Stimulated activated CD4-positive, alpha-beta T cell treated with anti-CD3 and anti-CD28 coated beads, Interleukin-4, amount 100 ng/mL, for 48 hours (primary cell): ENCODE measurements around the gene UBE2C.
A peak's percentile ranks its signal among the peaks of the same experiment; 100 is the strongest.
"Not testable (repeated sequence)": the region's sequence is repeated elsewhere in the genome, so short reads cannot be mapped to it uniquely, and the experiment has no call there.

ENCODE experiments used
- DNase-seq, 2 donors: peaks; one replicate each; pipeline ENCODE4 v3.0.0-alpha.2; 2020; ENCODE audit warnings: low read depth in 2 of 2

Gene UBE2C

DNA sequence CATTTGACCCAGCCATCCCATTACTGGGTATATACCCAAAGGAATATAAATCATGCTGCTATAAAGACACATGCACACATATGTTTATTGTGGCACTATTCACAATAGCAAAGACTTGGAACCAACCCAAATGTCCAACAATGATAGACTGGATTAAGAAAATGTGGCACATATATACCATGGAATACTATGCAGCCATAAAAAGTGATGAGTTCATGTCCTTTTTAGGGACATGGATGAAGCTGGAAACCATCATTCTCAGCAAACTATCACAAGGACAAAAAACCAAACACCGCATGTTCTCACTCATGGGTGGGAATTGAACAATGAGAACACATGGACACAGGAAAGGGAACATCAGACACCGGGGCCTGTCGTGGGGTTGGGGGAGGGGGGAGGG lies 14.5 kb upstream of the UBE2C start:
- not testable (repeated sequence) for DNase-seq

DNA sequence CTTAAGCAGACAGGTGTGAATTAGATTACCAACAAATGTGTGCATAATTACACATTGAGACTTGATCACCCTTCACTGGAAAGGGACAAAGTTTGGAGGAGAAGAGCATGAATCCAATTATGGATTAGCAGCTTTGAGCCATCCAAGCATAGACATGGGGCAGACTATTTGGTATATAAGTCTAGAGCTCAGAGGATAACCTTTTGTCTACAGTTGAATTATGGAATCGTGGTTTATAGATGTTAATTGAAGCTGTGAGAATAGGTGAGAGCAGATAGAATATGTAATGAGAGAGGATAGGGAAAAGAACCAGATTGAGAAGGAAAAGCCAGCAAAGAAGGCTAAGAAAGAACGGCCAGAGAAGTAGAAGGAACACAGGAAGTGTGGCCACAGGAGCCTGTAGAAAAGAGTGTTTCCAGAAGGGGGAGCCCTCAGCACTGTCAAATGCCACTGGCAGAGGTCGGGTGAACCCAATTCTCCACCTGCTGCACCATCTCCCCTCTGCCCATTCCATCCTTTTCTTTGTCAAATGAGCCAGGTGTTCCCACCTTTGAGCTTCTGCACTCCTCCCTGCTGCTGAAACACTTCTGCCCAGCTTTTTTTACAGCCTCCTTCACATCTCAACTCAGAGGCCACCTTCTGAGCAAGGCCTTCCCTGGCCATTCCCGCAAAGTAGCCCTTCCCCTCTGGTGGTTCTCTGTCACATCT lies 13.4 kb upstream of the UBE2C start:
- peak; percentile 42 to 50 for DNase-seq

- no peak for DNase-seq
Measured at GRCh38 chr20:45801851-45802250, 10.6 kb upstream of the UBE2C start.

GRCh38 chr20:45810191-45810970 lies 2.1 kb upstream of the UBE2C start:
- no peak for DNase-seq

DNA sequence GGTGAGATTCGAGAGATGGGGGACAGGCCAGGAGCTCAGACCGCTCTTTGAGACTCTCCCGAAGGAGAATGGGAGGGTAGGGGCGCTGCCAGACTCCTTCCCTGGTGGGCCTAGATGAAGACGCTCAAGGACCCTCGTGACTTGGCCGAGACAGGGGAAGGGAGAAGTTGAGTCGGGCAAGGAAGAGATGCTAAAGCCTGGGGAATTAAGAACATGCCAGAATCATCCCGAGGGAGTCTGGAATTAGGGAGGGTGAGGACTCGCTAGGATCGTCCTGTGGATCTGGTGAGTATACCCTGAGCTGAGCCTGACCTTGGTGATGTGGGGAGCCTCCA lies 529 bp downstream of the UBE2C start:
- no peak for DNase-seq

DNA sequence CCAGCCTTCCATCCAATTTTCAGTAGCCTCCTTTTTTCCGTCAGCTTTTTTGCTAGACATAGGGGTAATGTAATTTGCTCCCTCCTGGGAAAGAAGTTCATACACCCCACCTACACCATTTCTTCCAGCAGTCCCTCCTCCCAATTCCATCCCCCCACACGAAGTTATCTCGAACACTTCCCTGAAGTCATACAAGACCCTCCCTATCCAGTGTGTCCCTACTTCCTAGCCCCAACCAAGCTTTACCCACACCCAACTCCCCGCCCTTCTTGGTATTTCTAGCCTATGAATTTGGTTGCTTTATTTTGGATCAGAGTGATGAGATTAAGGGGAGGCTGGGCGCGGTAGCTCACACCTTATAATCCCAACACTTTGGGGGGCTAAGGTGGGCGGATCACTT lies 1.0 kb downstream of the UBE2C start:
- DNase-seq: no peak

- no peak for DNase-seq
Measured at GRCh38 chr20:45814314-45814713, 1.9 kb downstream of the UBE2C start.

DNA sequence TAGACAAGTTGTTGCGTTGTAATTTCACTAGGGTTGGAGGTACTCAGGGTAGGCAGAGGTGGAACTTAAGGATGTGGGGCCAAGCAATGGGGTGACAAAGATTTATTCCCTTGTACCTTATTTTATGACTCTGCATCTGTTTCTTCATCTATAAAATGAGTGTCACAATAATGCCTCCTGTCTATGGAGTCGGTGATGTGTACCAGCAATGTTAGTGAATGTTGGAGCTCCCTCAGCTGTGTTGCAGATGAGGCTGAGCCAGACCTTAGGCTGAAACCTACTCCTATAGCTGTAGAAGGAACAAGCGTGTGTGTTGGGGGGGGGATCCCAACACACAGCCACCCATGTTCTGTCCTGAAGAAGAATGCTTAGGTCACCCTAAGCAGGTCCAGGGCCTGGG lies 4.5 kb downstream of the UBE2C start:
- no peak for DNase-seq

GRCh38 chr20:45817376-45818194 lies 5.1 kb downstream of the UBE2C start:
- no peak for DNase-seq

DNA sequence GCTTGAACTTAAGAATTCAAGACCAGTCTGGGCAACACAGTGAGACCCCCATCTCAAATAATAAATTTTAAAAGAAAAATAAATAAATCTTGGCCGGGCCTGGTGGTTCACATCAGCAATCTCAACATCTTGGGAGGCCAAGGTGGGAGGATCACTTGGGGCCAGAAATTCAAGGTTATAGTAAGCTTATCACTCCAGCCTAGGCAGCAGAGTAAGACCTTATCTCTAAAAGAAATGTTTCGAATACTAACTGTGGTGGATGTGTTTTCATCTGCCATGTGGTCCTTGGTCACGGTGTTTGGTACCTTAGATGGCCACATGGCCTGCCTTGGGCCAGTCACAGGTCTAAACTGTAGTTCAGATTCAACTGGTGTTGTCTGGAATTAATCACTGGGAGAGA lies 5.8 kb downstream of the UBE2C start:
- DNase-seq: no peak

DNA sequence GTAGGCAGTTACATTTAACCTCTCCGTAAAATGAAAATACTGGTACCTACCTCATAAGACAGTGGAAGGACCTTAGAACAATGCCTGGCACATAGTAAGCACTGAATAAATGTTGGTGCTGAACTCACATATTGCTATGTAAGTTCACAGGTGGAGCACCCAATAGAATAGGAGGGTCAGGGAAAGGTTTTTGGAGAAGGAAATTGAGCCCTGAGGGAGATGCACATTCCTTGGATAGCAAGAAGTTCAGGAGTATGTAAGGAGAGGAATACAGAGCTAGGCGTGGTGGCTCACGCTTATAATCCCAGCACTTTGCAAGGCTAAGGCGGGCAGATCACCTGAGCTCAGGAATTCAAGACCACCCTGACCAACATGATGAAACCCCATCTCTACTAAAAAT lies 7.0 kb downstream of the UBE2C start:
- no peak for DNase-seq

DNA sequence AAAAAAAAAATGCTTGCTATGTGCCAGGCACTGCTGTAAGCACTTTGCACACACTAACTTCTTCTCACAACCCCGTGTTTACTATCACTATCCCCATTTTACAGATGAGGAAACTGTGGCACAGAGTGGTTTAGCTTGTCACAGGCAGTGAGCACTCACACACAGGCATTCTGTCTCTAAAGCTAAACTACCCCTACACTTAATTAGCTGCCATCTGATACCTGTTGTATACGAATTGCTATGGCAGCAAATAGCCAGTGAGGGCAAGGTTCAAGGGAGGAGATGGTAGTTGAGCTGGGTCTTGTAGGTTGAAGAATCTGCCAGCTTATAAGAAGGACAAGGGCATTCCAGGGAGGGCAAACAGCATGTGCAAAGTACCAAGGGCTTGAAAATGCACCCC lies 9.5 kb downstream of the UBE2C start:
- no peak for DNase-seq

DNA sequence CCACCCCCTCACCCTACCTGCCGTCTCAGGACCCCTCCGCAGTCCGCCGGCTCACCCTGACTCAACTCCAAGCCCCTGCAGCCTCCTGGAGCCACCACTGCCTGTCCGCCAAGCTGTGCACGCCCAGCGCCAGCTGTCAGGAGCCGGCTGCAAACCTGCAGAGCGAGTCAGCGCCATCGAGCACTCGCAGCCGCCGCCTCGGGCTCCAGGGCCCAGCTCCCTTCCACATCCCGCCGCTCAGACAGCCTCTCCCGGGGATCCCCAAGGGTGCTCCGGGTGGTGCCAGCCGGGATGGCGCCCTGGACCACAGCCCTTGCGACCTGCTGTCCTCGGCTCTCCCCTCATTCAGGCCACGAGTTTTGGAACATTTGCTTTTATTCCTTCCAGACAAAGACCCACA lies 10.4 kb downstream of the UBE2C start:
- DNase-seq: no peak

GRCh38 chr20:45823949-45824835 lies 11.7 kb downstream of the UBE2C start:
- peak; percentile 26 to 41 for DNase-seq

GRCh38 chr20:45826381-45827019 lies 14.1 kb downstream of the UBE2C start:
- DNase-seq: no peak

DNA sequence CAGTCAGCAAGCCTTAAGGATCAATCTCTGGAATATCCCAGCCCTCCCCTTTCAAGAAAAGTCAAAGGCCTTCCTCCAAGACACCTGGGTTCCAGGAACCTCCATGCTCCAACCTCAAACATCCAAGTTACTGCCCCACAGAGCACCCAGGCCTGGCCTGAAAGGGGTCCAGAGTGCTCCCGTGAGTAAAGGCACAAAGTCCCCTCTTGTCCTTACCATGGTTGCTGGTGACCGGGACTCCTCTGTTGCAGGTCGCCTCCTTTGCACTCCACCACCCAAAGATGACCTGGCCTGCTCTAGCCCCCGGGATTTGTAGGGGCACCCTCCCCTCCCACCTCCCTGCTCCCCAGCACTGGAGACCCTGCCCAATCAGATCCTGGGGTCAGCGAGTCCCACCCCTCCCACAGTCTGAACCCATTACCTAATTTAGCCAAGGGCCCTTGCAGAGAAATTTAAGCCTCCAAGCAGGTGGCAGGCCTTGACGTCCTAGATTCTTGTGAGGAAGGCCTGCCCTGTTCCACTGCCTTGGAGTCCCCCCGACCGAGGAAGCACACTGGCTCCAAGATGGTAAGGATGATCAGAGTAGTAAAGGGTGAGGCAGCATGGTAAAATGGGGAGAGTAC lies 14.7 kb downstream of the UBE2C start, which contains the start of gene TNNC2:
TNNC2 (minus strand) TSS at position 283 of the 623 bp plus-strand sequence; CDS start at position 219, 64 bp downstream.
- no peak for DNase-seq

GRCh38 chr20:45827712-45828111 lies 15.3 kb downstream of the UBE2C start:
- DNase-seq: no peak

- DNase-seq: no peak
Measured at GRCh38 chr20:45828589-45828988, 16.1 kb downstream of the UBE2C start.

GRCh38 chr20:45829673-45830106 lies 17.2 kb downstream of the UBE2C start:
- not testable (repeated sequence) for DNase-seq

- no peak for DNase-seq
Measured at GRCh38 chr20:45832619-45833018, 20.2 kb downstream of the UBE2C start.
